ENCODE results near the gene SLCO4A1. TPM values are rescaled to one million over a fixed set of nuclear protein-coding genes. Genes with fewer than 3 reads are reported as not detected.

Gene SLCO4A1
- polyA plus RNA-seq, 1 donor (not counting 4 experiments of a cell fraction or from before 2014, with no cell fraction given), result 1.8 TPM

DNA sequence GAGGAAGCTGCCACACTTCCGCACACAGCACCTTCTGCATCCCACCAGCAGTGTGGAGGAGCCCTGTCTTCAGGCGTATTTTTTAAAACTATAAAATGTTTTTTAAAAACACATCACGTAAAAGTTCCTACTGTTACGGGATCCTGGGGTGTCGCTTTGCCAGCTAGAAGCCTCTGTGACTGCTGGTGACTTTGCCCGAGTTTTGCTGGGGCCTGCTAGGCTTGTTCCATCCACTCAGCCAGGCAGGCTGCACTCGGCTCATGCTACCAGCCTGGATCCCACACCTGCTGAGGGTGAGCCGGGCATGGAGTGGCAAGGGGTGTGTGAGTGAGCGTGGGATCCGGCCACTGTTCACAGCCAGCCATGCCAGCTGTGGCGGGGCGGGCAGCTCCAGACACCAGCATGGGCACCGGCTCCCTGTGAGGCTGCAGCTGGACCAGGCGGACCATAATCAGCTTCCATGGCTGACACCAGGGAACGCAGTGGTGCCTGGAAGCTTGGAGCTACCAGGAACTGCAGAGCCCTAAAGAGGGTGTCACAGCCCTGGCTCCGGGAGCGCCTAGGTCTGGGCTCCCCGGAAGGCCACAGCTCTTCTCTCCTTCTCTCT lies 12.3 kb upstream of the SLCO4A1 start:
- Histone ChIP-seq H3K9ac (ENCODE audit: control insufficient read depth, extremely low read depth, insufficient read depth, low read length) (no peak overlapping the region), H3K9me1 (ENCODE audit: control insufficient read depth, extremely low read depth, insufficient read depth, low read length) (peaks cover 3% of the 10 kb centered on the region), H2AFZ (ENCODE audit: control insufficient read depth, low read length) (no peak overlapping the region), H3K36me3 (ENCODE audit: control insufficient read depth in 2 of 2, extremely low read depth in 1 of 2, insufficient read depth in 2 of 2, low read length in 2 of 2) (no peaks in the 10 kb centered on the region), H3K9me3 (ENCODE audit: control insufficient read depth, low read depth, low read length) (no peaks in the 10 kb centered on the region), H4K20me1 (ENCODE audit: control insufficient read depth, extremely low read depth, insufficient read depth, low read length) (no peaks in the 10 kb centered on the region), H3K4me2 (ENCODE audit: control insufficient read depth, extremely low read depth, insufficient read depth, low read depth, low read length) (no peak overlapping the region), H3K4me1 (ENCODE audit: control insufficient read depth, extremely low read depth, insufficient read depth, low read length) (peaks cover 11% of the 10 kb centered on the region), H3K79me2 (ENCODE audit: control insufficient read depth, insufficient read depth, low read length) (no peaks in the 10 kb centered on the region), H3K27me3 (ENCODE audit: control insufficient read depth, extremely low read depth, insufficient read depth, low read length) (peaks cover 16% of the 10 kb centered on the region), H3K27ac (ENCODE audit: control insufficient read depth, insufficient read depth, low read length) (no peak overlapping the region), H3K4me3 (ENCODE audit: control insufficient read depth in 2 of 3, extremely low read depth in 1 of 3, insufficient read depth in 2 of 3, low read depth in 1 of 3, low read length in 3 of 3) (no peak overlapping the region)
- FAIRE-seq (no peak), DNase-seq (ENCODE audit: low read depth, low spot score) (no peak)
- no peak for TF ChIP-seq CTCF (optimal IDR thresholded peaks at IDR 0.05 in 1 of 3, IDR thresholded peaks at IDR 0.05 in 1 of 3, conservative IDR thresholded peaks at IDR 0.05 in 1 of 3; ENCODE audit: extremely low read depth in 1 of 3, insufficient read depth in 2 of 3, low read length in 3 of 3)
- TF ChIP-seq EZH2 (IDR thresholded peaks at IDR 0.05; ENCODE audit: low read length), result no peak
- dilution Hi-C loops (cut with MboI; ENCODE audit: extremely low pct_ligation_motif_present, low sequenced_read_pairs), result no loop called here

DNA sequence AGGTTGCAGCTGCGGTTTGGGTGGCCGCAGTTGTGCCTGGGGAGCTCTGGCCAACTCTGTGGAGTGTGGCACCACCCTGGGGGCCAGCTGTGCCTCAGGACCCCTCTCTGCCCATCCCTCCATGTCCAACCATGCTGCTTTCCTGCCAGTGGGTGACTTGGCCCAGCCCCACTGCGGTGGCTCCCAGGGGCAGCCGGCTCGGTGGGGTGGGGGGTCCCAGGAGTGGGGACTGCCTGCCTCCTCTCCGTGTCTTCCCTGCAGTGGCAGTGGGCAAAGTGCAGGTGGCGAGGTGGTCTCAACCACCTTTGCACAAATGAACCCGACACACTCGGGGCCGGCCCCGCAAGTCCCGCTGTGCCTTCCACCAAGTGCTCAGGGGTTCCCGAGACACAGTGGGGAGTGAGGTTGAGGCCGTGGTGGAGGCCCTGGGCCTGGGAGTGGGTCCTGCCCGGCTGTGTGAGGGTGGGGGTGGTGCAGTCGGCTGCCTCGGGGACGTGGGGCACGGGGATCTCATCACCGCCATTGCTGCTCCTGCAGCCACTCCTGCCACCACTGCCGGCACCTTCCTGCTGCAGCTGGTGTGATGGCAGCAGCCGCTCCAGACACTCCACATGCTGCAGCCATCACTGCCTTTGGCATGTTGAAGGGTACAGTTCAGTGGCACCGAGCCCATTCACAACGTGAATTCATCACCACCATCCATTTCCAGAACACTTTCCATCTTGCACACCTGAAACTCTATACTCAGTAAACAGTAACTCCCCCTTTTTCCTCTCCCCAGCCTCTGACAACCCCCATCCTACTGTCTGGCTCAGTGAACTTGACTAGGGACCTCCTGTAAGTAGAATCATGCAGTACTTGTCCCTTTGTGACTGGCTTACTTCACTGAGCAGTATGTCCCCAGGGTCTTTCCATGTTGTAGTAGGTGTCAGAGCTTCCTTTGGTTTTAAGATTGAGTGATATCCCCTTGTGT lies 10.7 kb upstream of the SLCO4A1 start:
- FAIRE-seq (no peak), DNase-seq (ENCODE audit: low read depth, low spot score) (no peak)
- dilution Hi-C loops (cut with MboI; ENCODE audit: extremely low pct_ligation_motif_present, low sequenced_read_pairs), result no loop called here

More for the DNA sequence above, 10.7 kb upstream of the SLCO4A1 start:
- no peaks in the 10 kb centered on the region for H4K20me1 ChIP-seq (ENCODE audit: control insufficient read depth, extremely low read depth, insufficient read depth, low read length)
- H3K4me3 ChIP-seq (ENCODE audit: control insufficient read depth in 2 of 3, extremely low read depth in 1 of 3, insufficient read depth in 2 of 3, low read depth in 1 of 3, low read length in 3 of 3), result no peak overlapping the region
- no peaks in the 10 kb centered on the region for H3K36me3 ChIP-seq (ENCODE audit: control insufficient read depth in 2 of 2, extremely low read depth in 1 of 2, insufficient read depth in 2 of 2, low read length in 2 of 2)
- H3K27ac ChIP-seq (ENCODE audit: control insufficient read depth, insufficient read depth, low read length), result no peak overlapping the region
- H3K79me2 ChIP-seq (ENCODE audit: control insufficient read depth, insufficient read depth, low read length), result no peaks in the 10 kb centered on the region
- H3K9ac ChIP-seq (ENCODE audit: control insufficient read depth, extremely low read depth, insufficient read depth, low read length), result no peak overlapping the region
- H3K27me3 ChIP-seq (ENCODE audit: control insufficient read depth, extremely low read depth, insufficient read depth, low read length), result peaks cover 29% of the 10 kb centered on the region
- no peaks in the 10 kb centered on the region for H3K9me3 ChIP-seq (ENCODE audit: control insufficient read depth, low read depth, low read length)
- no peak overlapping the region for H2AFZ ChIP-seq (ENCODE audit: control insufficient read depth, low read length)
- peaks cover 11% of the 10 kb centered on the region for H3K4me1 ChIP-seq (ENCODE audit: control insufficient read depth, extremely low read depth, insufficient read depth, low read length)
- no peak overlapping the region for H3K4me2 ChIP-seq (ENCODE audit: control insufficient read depth, extremely low read depth, insufficient read depth, low read depth, low read length)
- TF ChIP-seq CTCF (optimal IDR thresholded peaks at IDR 0.05 in 1 of 3, IDR thresholded peaks at IDR 0.05 in 1 of 3, conservative IDR thresholded peaks at IDR 0.05 in 1 of 3; ENCODE audit: extremely low read depth in 1 of 3, insufficient read depth in 2 of 3, low read length in 3 of 3) (no peak), EZH2 (IDR thresholded peaks at IDR 0.05; ENCODE audit: low read length) (no peak)
- peaks cover 3% of the 10 kb centered on the region for H3K9me1 ChIP-seq (ENCODE audit: control insufficient read depth, extremely low read depth, insufficient read depth, low read length)
